Endothelial cell of umbilical vein (primary cell): Measurements from ENCODE around the gene THBS4.

Experiments used
- EZH2 ChIP-seq: IDR thresholded peaks from 2 replicates; pipeline ENCODE4 v1.6.1; 2012; ENCODE audit warnings: borderline replicate concordance, low read depth, mild to moderate bottlenecking, moderate library complexity, low read length, inconsistent platforms; ENCODE audit not compliant: severe bottlenecking
- JUN ChIP-seq: IDR thresholded peaks from 2 replicates; pipeline ENCODE4 v1.6.1; 2011; ENCODE audit warnings: borderline replicate concordance, low read depth; ENCODE audit not compliant: insufficient read length, insufficient read depth
- POLR2A ChIP-seq: IDR thresholded peaks from 2 replicates; pipeline ENCODE4 v1.6.1; 2012; ENCODE audit warnings: low read depth, mild to moderate bottlenecking, control low read depth, low read length
- POLR2AphosphoS5 ChIP-seq: IDR thresholded peaks from 2 replicates; pipeline ENCODE4 v1.6.1; 2012; ENCODE audit warnings: low read depth, mild to moderate bottlenecking, control low read depth, low read length, moderate library complexity; ENCODE audit not compliant: insufficient read depth
- TF ChIP-seq, protein P1 (sequence below), 2 donors: IDR thresholded peaks; 1 replicate in 1 of 2; 2 replicates in 1 of 2; pipeline ENCODE4 v1.5.1; 2011; ENCODE audit warnings: low read length in 2 of 2, mild to moderate bottlenecking in 2 of 2, moderate library complexity in 2 of 2, control low read depth in 1 of 2, inconsistent platforms in 1 of 2, low read depth in 1 of 2; ENCODE audit not compliant: insufficient read depth in 1 of 2; ENCODE audit errors: extremely low read depth in 1 of 2

DNA sequence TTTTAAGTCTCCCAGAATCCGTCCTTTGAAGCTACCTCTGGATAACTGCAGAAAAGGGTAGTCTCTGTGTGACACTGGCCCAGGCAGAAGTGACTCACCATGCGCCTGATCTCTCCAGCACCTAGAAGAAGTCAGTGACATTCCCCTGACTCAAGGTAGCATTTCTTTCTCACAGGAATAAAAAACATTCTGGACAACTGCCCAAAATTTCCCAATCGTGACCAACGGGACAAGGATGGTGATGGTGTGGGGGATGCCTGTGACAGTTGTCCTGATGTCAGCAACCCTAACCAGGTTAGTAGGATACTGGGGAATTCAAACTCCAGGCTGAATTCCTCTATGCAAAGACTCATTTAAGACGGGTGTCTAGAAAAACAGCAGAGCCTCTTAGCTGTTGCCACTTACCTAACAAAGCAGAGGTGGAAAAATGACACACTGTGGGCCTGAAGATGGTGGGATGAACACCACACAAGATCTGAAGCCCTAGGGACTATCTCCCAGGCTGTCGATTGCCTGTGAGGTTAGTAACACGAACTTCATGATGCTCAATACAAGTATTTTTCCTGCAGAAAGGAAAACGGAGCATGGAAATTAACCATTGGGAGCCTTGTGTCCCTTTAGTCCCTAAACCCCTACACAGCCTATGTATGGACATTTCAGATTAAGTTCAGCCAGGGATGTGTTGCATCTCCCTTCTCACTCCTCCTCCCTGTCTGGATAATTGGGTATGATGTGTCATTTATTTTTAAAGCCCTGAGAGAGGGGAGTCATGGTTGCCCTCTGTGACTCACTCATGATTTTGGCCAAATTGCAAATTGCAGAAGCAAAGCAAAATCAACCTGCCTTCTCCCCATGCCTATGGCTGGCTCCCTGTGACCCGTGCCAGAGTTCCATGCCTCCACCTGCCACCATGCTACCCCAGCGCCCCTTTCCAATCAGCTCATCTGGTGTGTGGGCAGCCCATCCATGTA is 37.2 kb downstream of the THBS4 start:
- no peak for TF ChIP-seq EZH2
- TF ChIP-seq POLR2AphosphoS5 = no peak
- TF ChIP-seq POLR2A = no peak
- TF ChIP-seq, protein P1, sequence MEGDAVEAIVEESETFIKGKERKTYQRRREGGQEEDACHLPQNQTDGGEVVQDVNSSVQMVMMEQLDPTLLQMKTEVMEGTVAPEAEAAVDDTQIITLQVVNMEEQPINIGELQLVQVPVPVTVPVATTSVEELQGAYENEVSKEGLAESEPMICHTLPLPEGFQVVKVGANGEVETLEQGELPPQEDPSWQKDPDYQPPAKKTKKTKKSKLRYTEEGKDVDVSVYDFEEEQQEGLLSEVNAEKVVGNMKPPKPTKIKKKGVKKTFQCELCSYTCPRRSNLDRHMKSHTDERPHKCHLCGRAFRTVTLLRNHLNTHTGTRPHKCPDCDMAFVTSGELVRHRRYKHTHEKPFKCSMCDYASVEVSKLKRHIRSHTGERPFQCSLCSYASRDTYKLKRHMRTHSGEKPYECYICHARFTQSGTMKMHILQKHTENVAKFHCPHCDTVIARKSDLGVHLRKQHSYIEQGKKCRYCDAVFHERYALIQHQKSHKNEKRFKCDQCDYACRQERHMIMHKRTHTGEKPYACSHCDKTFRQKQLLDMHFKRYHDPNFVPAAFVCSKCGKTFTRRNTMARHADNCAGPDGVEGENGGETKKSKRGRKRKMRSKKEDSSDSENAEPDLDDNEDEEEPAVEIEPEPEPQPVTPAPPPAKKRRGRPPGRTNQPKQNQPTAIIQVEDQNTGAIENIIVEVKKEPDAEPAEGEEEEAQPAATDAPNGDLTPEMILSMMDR (IDR thresholded peaks at IDR 0.05; ENCODE audit: extremely low read depth in 1 of 2, insufficient read depth in 1 of 2, low read depth in 1 of 2, low read length in 2 of 2) = no peak
- TF ChIP-seq JUN = no peak
